Measurements from ENCODE around the gene SLC9A9. TPM values are rescaled to one million over a fixed set of nuclear protein-coding genes. Genes with fewer than 3 reads are reported as not detected.
A peak's percentile ranks its signal among the peaks of the same experiment; 100 is the strongest.

Gene SLC9A9
- total RNA-seq, 3 donors from 2014 or later: 6.2 to 17.3 (median 7.8) TPM

DNA sequence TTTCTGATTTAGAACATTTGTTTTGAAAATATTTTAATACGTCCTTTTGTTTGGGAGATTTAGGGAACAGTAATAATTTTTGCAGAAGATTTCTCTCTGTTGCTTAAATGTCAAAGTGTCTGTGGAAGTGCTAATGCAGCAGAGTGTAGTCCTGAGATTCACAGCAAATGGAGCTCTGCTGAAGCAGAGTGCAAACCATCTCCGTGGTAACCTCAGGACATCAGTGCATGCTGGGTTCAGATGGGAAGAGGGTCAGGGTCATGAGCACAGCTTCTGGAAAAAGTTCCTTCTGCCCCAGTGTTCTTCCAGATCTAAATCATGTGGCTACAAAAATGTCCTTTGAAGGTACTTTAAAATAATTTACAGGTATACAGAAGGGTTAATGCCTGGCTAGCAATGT is 39.9 kb upstream of the SLC9A9 start:
- TF ChIP-seq, protein P1, sequence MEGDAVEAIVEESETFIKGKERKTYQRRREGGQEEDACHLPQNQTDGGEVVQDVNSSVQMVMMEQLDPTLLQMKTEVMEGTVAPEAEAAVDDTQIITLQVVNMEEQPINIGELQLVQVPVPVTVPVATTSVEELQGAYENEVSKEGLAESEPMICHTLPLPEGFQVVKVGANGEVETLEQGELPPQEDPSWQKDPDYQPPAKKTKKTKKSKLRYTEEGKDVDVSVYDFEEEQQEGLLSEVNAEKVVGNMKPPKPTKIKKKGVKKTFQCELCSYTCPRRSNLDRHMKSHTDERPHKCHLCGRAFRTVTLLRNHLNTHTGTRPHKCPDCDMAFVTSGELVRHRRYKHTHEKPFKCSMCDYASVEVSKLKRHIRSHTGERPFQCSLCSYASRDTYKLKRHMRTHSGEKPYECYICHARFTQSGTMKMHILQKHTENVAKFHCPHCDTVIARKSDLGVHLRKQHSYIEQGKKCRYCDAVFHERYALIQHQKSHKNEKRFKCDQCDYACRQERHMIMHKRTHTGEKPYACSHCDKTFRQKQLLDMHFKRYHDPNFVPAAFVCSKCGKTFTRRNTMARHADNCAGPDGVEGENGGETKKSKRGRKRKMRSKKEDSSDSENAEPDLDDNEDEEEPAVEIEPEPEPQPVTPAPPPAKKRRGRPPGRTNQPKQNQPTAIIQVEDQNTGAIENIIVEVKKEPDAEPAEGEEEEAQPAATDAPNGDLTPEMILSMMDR (IDR thresholded peaks at IDR 0.05): no peak
- no peak for TF ChIP-seq POLR2A (IDR thresholded peaks at IDR 0.05)
- TF ChIP-seq POLR2AphosphoS5 (IDR thresholded peaks at IDR 0.05): no peak
- Histone ChIP-seq H3K4me1 (no peaks in the 10 kb centered on the region), H3K27me3 (no peaks in the 10 kb centered on the region), H3K9me3 (no peaks in the 10 kb centered on the region), H3K4me3 (no peak overlapping the region), H3K36me3 (no peaks in the 10 kb centered on the region), H3K27ac (no peak overlapping the region)
- intact Hi-C loops (cut with DNase I; ENCODE audit: low total_unique reads): no loop called here
- no peak for DNase-seq (ENCODE audit: low spot score in 2 of 2)

DNA sequence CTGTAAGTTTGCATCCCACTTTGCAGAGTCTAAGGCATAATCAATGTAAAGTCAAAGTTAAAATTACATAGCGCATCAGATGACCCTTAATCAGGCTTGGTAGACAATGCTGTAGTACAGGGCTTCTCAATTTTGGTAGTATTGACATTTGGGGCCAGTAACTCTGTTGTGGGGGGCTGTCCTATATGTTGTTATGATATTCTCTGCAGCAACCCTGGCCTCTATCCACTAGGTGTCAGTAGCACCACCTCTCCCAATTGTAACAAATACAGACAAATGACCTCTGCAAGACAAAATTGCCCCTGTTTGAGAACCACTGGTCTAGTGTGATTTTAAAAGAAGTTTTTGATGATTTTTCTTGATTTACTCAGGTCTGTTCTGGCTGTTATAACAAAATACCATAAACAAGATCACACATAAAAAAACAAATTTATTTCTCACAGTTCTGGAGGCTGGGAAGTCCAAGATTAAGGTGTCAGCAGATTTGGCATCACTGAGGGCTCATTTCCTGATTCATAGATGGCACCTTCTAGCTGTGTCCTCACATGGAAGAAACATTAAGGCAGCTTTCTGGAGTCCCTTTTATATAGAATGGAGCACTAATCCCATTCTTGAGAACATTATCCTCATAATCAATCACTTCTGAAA is 37.6 kb upstream of the SLC9A9 start:
- no peak overlapping the region for H3K27ac ChIP-seq
- no peaks in the 10 kb centered on the region for H3K36me3 ChIP-seq
- intact Hi-C loops (cut with DNase I; ENCODE audit: low total_unique reads): no loop called here
- no peaks in the 10 kb centered on the region for H3K4me1 ChIP-seq
- no peaks in the 10 kb centered on the region for H3K9me3 ChIP-seq
- TF ChIP-seq POLR2A (IDR thresholded peaks at IDR 0.05): no peak
- TF ChIP-seq, protein P1 (IDR thresholded peaks at IDR 0.05): peak in 2 of 3 donors; percentile 38 to 51
- no peak for TF ChIP-seq POLR2AphosphoS5 (IDR thresholded peaks at IDR 0.05)
- no peak overlapping the region for H3K4me3 ChIP-seq
- no peaks in the 10 kb centered on the region for H3K27me3 ChIP-seq
- no peak for DNase-seq (ENCODE audit: low spot score in 2 of 2)

DNA sequence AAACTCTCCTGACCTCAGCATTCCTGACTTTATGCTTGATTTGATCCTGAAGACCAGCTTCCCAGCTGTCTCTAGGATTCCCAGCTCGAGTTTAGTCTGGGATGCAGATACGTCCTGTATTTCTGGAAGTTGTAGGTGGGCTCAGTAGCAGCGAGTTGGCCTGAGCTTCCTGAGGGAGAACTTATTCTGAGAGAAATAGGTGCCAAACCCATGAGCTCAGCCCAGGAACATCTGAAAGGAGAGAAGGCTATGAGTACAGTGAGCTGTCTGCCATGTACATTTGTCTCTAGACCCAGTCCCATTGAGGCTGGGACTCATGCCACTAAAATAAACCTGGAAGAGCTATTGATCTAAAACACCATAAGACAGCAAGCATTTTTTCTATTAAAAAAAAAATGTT is 36.6 kb upstream of the SLC9A9 start:
- H3K4me3 ChIP-seq: no peak overlapping the region
- no peak for TF ChIP-seq POLR2AphosphoS5 (IDR thresholded peaks at IDR 0.05)
- TF ChIP-seq, protein P1 (IDR thresholded peaks at IDR 0.05): no peak
- no peak for TF ChIP-seq POLR2A (IDR thresholded peaks at IDR 0.05)
- H3K9me3 ChIP-seq: no peaks in the 10 kb centered on the region
- no peaks in the 10 kb centered on the region for H3K36me3 ChIP-seq
- no peak for DNase-seq (ENCODE audit: low spot score in 2 of 2)
- no peaks in the 10 kb centered on the region for H3K4me1 ChIP-seq
- intact Hi-C loops (cut with DNase I; ENCODE audit: low total_unique reads): no loop called here
- no peaks in the 10 kb centered on the region for H3K27me3 ChIP-seq
- H3K27ac ChIP-seq: no peak overlapping the region

DNA sequence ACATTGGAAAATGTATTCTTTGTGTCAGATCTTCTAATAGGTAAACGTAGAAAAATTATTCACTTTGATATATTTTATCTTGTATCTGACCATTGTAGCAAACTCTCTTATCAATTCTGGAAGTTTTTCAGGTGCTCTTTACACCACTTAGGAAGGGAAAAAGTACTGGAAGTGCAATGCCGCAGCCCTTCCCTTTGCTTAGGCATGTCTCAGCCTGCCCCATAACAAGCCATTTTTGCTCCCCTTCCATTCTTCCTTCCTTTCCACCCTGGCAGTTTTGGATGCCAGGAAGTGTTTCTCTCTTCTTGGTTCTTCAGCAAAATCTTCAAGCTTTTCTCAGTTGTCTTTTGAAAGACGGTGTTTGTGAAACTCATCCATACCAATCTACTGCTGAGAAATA is 34.9 kb upstream of the SLC9A9 start:
- H3K4me1 ChIP-seq: no peaks in the 10 kb centered on the region
- H3K27ac ChIP-seq: no peak overlapping the region
- no peak for DNase-seq (ENCODE audit: low spot score in 2 of 2)
- H3K27me3 ChIP-seq: no peaks in the 10 kb centered on the region
- intact Hi-C loops (cut with DNase I; ENCODE audit: low total_unique reads): no loop called here
- H3K36me3 ChIP-seq: no peaks in the 10 kb centered on the region
- TF ChIP-seq POLR2AphosphoS5 (IDR thresholded peaks at IDR 0.05) (no peak), POLR2A (IDR thresholded peaks at IDR 0.05) (no peak)
- TF ChIP-seq, protein P1 (IDR thresholded peaks at IDR 0.05): no peak
- H3K9me3 ChIP-seq: no peaks in the 10 kb centered on the region
- H3K4me3 ChIP-seq: no peak overlapping the region

DNA sequence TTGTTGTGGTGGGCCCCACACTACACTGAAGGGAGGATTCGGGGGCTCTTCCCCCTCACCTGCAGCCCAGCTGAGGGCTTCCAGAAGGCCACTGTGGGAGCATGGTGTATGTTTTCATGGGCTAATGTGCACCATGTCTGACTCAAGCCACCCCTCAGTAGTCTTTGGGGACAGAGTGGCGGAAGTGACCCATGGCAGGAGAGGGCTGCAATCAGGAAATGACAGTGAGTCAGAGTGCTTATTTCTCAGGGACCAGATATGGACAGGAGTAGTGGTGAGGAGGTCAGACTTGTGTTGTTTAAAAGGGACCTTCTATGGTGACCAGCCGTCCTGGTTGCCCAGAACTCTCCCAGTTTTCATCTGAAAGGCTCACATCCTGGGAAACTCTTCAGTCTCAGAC is 32.8 kb upstream of the SLC9A9 start:
- H3K4me1 ChIP-seq: no peaks in the 10 kb centered on the region
- H3K9me3 ChIP-seq: no peaks in the 10 kb centered on the region
- intact Hi-C loops (cut with DNase I; ENCODE audit: low total_unique reads): no loop called here
- no peak overlapping the region for H3K27ac ChIP-seq
- H3K36me3 ChIP-seq: no peaks in the 10 kb centered on the region
- DNase-seq (ENCODE audit: low spot score in 2 of 2): no peak
- no peak overlapping the region for H3K4me3 ChIP-seq
- TF ChIP-seq, protein P1 (IDR thresholded peaks at IDR 0.05): no peak
- TF ChIP-seq POLR2A (IDR thresholded peaks at IDR 0.05) (no peak), POLR2AphosphoS5 (IDR thresholded peaks at IDR 0.05) (no peak)
- no peaks in the 10 kb centered on the region for H3K27me3 ChIP-seq

All from breast epithelium (tissue), 4 donors.